ENCODE data around the gene CCL18. TPM values are rescaled to one million over a fixed set of nuclear protein-coding genes. Genes with fewer than 3 reads are reported as not detected.
A peak's percentile ranks its signal among the peaks of the same experiment; 100 is the strongest.

Gene CCL18
- total RNA-seq (2012; rRNA removed) (not detected in 2 replicates), polyA plus RNA-seq (2012; rRNA removed) (not detected in 2 replicates), Bru-seq, nascent RNA (not detected), BruChase-seq, experiment 1, labeled RNA remaining after a 6-hour chase (not detected), BruChase-seq, experiment 2, labeled RNA remaining after a 2-hour chase (not detected)
- not detected in 2 replicates for polyA plus RNA-seq (2012; cell fraction: cytosol; rRNA removed)
- not detected in 2 replicates for polyA plus RNA-seq (2012; cell fraction: nucleus; rRNA removed; ENCODE audit: low replicate concordance)
- long read RNA-seq: 0 reads

DNA sequence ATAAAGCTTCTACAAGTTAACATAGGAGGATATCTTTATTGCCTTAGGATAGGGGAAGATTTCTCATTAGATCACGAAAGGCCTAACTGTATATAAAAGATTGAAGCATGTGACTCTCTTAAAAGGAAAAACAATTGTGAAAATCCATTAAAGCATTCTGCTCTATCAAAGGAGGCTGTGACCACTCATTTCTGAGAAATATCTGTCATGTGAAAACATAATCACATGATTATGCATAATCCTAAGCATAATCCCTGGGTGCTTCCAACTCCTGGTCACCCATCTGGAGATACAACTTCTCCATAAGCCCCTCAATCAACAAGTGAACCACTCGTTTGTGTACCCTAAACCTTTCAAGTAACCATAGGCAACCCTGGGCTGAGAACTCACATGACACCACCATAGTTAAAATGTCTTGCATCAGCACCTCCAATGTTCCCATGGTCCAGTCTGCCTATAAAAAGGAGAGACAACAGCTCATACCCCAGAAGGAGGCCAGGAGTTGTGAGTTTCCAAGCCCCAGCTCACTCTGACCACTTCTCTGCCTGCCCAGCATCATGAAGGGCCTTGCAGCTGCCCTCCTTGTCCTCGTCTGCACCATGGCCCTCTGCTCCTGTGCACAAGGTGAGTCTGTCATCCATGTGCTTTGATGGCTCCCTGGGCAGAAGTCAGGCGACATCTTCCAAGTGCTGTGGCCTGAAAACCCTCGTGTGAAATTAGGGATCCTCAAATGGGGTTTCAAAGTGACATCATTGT, at the start of gene CCL18:
CCL18 (plus strand) TSS at position 487 of the 756 bp plus-strand sequence; CDS start at position 558, 71 bp downstream.
- H3K4me2 ChIP-seq (ENCODE audit: low read depth, low read length): no peak within 1 kb of the TSS
- 18% methylated on average over 3 of the region's 5 CpGs; no CpG with 5 or more reads in 1 of the 2 experiments for WGBS, 2 experiments (ENCODE audit: extremely low coverage in 2 of 2, insufficient read length in 1 of 2)
- no peaks in the 10 kb centered on the region for H3K27me3 ChIP-seq (ENCODE audit: control insufficient read depth, insufficient read depth, low read length)
- intact Hi-C loops (cut with micrococcal nuclease): loop anchor here (10.0 kb wide), 1 partner anchor 81 kb away; no protein-coding TSS in a partner anchor
- H3K9ac ChIP-seq (ENCODE audit: low read depth, low read length): no peak within 1 kb of the TSS
- H3K56ac ChIP-seq (ENCODE audit: extremely low read depth, insufficient read depth, low read length): no peak within 1 kb of the TSS
- CTCF ChIA-PET: interaction anchor here (0.6 kb wide), 1 partner anchor 173 kb away, joined by 3 read pairs; no protein-coding TSS in a partner anchor
- H2AK5ac ChIP-seq (ENCODE audit: low read depth, low read length): no peak within 1 kb of the TSS
- H3K9me1 ChIP-seq (ENCODE audit: insufficient read depth, low read length): no peaks in the 10 kb centered on the region
- TF ChIP-seq CHD1 (IDR thresholded peaks at IDR 0.05; ENCODE audit: low read depth, low read length) (no peak), RCOR1 (IDR thresholded peaks at IDR 0.05; ENCODE audit: insufficient replicate concordance, low read length) (no peak), MAZ (IDR thresholded peaks at IDR 0.05; ENCODE audit: borderline replicate concordance, low read depth, low read length) (no peak)
- H4K8ac ChIP-seq (ENCODE audit: low read depth in 2 of 2, low read length in 2 of 2): no peak within 1 kb of the TSS
- H3K4me1 ChIP-seq (ENCODE audit: control insufficient read depth, insufficient read depth, low read length): no peaks in the 10 kb centered on the region
- H2AK9ac ChIP-seq (replicated peaks; ENCODE audit: low read depth, low read length, poor library complexity): no peak within 1 kb of the TSS
- no peak within 1 kb of the TSS for H2BK20ac ChIP-seq (ENCODE audit: low read depth, low read length)
- no peak within 1 kb of the TSS for H3K4ac ChIP-seq (ENCODE audit: low read depth, low read length)
- no peak within 1 kb of the TSS for H3K18ac ChIP-seq (ENCODE audit: low read depth, low read length)
- H3K14ac ChIP-seq (replicated peaks; ENCODE audit: low read depth, low read length): no peak within 1 kb of the TSS
- H4K91ac ChIP-seq (ENCODE audit: insufficient read depth, low read depth, low read length): no peak within 1 kb of the TSS
- H2BK5ac ChIP-seq (ENCODE audit: low read depth, low read length, poor library complexity, severe bottlenecking): no peak within 1 kb of the TSS
- no peaks in the 10 kb centered on the region for H3K9me3 ChIP-seq (ENCODE audit: control insufficient read depth, insufficient read depth, low read length)
- H4K5ac ChIP-seq (ENCODE audit: low read depth, low read length): no peak within 1 kb of the TSS
- no peak within 1 kb of the TSS for H2BK15ac ChIP-seq (ENCODE audit: low read depth, low read length)
- H2BK120ac ChIP-seq (ENCODE audit: low read depth, low read length): no peak within 1 kb of the TSS
- no peaks in the 10 kb centered on the region for H4K20me1 ChIP-seq (ENCODE audit: insufficient read depth, low read length)
- DNase-seq (no peak), ATAC-seq (ENCODE audit: low read depth) (no peak)
- dilution Hi-C loops (cut with HindIII; ENCODE audit: low sequenced_read_pairs, unreplicated experiment): no loop called here
- no peaks in the 10 kb centered on the region for H3K79me1 ChIP-seq (ENCODE audit: low read depth in 1 of 2, low read length in 2 of 2)
- no peaks in the 10 kb centered on the region for H3K36me3 ChIP-seq (ENCODE audit: control insufficient read depth, insufficient read depth, low read length)
- no peak within 1 kb of the TSS for H3K27ac ChIP-seq (ENCODE audit: insufficient read depth, low read length)
- BruUV-seq (replicated peaks): no TSS peak
- POLR2A ChIA-PET (ENCODE audit: unreplicated experiment): no interaction called here
- no peak within 1 kb of the TSS for H3K23ac ChIP-seq (ENCODE audit: low read depth, low read length)
- no peak within 1 kb of the TSS for H3K4me3 ChIP-seq (ENCODE audit: insufficient read depth, low read depth, low read length)
- peak within 1 kb of the TSS; percentile 10 for H2AFZ ChIP-seq (replicated peaks; ENCODE audit: low read length, poor library complexity)
- in situ Hi-C loops (cut with MboI; ENCODE audit: low sequenced_read_pairs): no loop called here
